ENCODE data around the gene C14orf93. TPM values are rescaled to one million over a fixed set of nuclear protein-coding genes. Genes with fewer than 3 reads are reported as not detected.
A peak's percentile ranks its signal among the peaks of the same experiment; 100 is the strongest.
"Not testable (repeated sequence)": the region's sequence is repeated elsewhere in the genome, so short reads cannot be mapped to it uniquely, and the experiment has no call there.

C14orf93 gene
- total RNA-seq, 5 donors from 2014 or later (not counting 1 experiment from before 2014, with no cell fraction given): 10.8 to 13.7 (median 12.4) TPM

DNA sequence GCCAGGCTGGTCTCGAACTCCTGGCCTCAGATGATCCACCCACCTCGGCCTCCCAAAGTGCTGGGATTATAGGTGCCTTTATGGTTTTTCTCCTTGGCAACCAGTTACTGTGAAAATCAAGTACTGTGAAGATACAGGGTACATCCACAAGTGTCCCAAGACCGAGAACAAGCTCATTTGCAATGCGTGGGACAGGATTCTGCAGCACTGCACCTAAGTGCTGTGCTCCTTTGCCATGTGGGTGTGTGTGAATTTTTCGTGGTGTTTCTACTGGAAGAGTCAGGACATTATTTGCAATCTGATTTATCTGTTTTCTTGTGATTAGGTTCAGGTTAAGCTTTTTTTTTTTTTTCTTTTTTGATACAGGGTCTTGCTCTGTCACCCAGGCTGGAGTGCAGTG, 7.1 kb upstream of the C14orf93 start:
- Histone ChIP-seq H3K4me3 (ENCODE audit: control insufficient read depth in 1 of 2, extremely low read depth in 1 of 2, low read length in 1 of 2) (no peak overlapping the region), H3K36me3 (ENCODE audit: control insufficient read depth in 2 of 2, extremely low read depth in 1 of 2, insufficient read depth in 1 of 2, low read length in 1 of 2) (no peaks in the 10 kb centered on the region), H3K4me1 (ENCODE audit: control insufficient read depth in 1 of 2, extremely low read depth in 1 of 2, insufficient read depth in 2 of 2, low read length in 2 of 2) (peaks cover 6 to 16% of the 10 kb centered on the region in 2 experiments), H3K9me3 (no peaks in the 10 kb centered on the region), H3K27me3 (replicated peaks in 1 of 2; ENCODE audit: control insufficient read depth in 2 of 2, extremely low read depth in 1 of 2, insufficient read depth in 2 of 2, low read length in 1 of 2) (no peaks in the 10 kb centered on the region), H3K27ac (ENCODE audit: low read length) (no peak overlapping the region)
- Mint-ChIP-seq H3K36me3 (no peaks in the 10 kb centered on the region), H3K27me3 (no peaks in the 10 kb centered on the region), H3K4me1 (peaks cover 18 to 25% (median 22%) of the 10 kb centered on the region in 3 donors), H3K4me3 (no peak overlapping the region), H3K27ac (no peak overlapping the region), H3K9me3 (no peaks in the 10 kb centered on the region)
- 77% methylated on average over 5 of the region's 5 CpGs for WGBS (ENCODE audit: insufficient coverage)
- no peak for DNase-seq
- POLR2A ChIA-PET: interaction anchor here (0.5 to 0.6 kb wide), 2 partner anchors 463 to 621 kb away, joined by 3 to 4 read pairs; no protein-coding TSS in a partner anchor
- CTCF ChIA-PET: interaction anchor here (0.6 to 1.7 kb wide), 2 partner anchors 10 to 87 kb away, joined by 3 to 6 read pairs; no protein-coding TSS in a partner anchor
- no peak for ATAC-seq (replicated peaks in 1 of 4)

DNA sequence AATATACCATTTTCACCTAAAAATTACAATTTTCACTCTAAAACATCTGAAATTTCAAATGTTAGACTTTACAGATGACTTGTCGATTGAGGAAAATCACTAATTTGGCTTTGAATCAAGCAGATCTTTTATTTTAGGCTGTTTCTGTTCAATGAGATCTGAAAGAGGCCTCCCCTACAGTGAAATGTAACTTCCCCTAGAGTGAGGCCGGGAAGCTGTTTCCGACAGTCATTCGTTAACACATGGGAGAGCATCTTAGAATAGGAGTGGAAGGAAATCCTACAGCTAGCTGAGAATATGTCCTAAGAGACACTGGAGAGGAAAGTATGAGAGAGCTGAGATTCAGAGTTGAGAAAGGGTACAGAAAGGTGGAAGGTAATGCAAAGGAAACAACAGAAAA, 5.7 kb upstream of the C14orf93 start:
- peak overlapping the region; percentile 69 to 93 for H3K27ac Mint-ChIP-seq
- Histone ChIP-seq H3K4me1 (ENCODE audit: control insufficient read depth in 1 of 2, extremely low read depth in 1 of 2, insufficient read depth in 2 of 2, low read length in 2 of 2) (peaks cover 7 to 8% of the 10 kb centered on the region in 2 experiments), H3K27ac (ENCODE audit: low read length) (no peak overlapping the region), H3K36me3 (ENCODE audit: control insufficient read depth in 2 of 2, extremely low read depth in 1 of 2, insufficient read depth in 1 of 2, low read length in 1 of 2) (no peaks in the 10 kb centered on the region), H3K27me3 (replicated peaks in 1 of 2; ENCODE audit: control insufficient read depth in 2 of 2, extremely low read depth in 1 of 2, insufficient read depth in 2 of 2, low read length in 1 of 2) (no peaks in the 10 kb centered on the region), H3K9me3 (no peaks in the 10 kb centered on the region), H3K4me3 (ENCODE audit: control insufficient read depth in 1 of 2, extremely low read depth in 1 of 2, low read length in 1 of 2) (no peak overlapping the region)
- POLR2A ChIA-PET: no interaction called here
- H3K9me3 Mint-ChIP-seq: no peaks in the 10 kb centered on the region
- H3K36me3 Mint-ChIP-seq: no peaks in the 10 kb centered on the region
- DNase-seq: no peak
- ATAC-seq (replicated peaks in 1 of 4): peak in 1 of 4 experiments; percentile 46
- no peaks in the 10 kb centered on the region for H3K27me3 Mint-ChIP-seq
- H3K4me3 Mint-ChIP-seq: peak overlapping the region; percentile 11 to 53 (median 50)
- WGBS (ENCODE audit: insufficient coverage): 100% methylated on average over 2 of the region's 4 CpGs
- CTCF ChIA-PET: interaction anchor here (0.5 to 1.7 kb wide), 4 partner anchors 9 to 1200 kb away, joined by 3 to 7 read pairs (median 4); no protein-coding TSS in a partner anchor
- H3K4me1 Mint-ChIP-seq: peaks cover 9 to 14% (median 10%) of the 10 kb centered on the region in 3 donors

DNA sequence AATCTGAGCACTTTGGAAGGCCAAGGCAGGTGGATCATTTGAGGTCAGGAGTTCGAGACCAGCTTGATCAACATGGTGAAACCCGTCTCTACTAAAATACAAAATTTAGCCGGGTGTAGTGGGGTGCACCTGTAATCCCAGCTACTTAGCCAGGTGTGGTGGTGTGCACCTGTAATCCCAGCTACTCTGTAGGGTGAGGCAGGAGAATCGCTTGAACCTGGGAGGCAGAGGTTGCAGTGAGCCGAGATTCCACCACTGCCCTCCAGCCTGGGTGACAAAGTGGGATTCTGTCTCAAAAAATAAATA, 3.8 kb upstream of the C14orf93 start:
- H3K27me3 ChIP-seq (replicated peaks in 1 of 2; ENCODE audit: control insufficient read depth in 2 of 2, extremely low read depth in 1 of 2, insufficient read depth in 2 of 2, low read length in 1 of 2); H3K4me3 Mint-ChIP-seq; CTCF ChIA-PET; H3K27ac ChIP-seq (ENCODE audit: low read length); ATAC-seq (replicated peaks in 1 of 4); H3K36me3 ChIP-seq (ENCODE audit: control insufficient read depth in 2 of 2, extremely low read depth in 1 of 2, insufficient read depth in 1 of 2, low read length in 1 of 2); H3K4me3 ChIP-seq (ENCODE audit: control insufficient read depth in 1 of 2, extremely low read depth in 1 of 2, low read length in 1 of 2); H3K36me3 Mint-ChIP-seq; H3K27me3 Mint-ChIP-seq; H3K9me3 ChIP-seq; DNase-seq; H3K9me3 Mint-ChIP-seq; H3K27ac Mint-ChIP-seq: not testable (repeated sequence)
- peaks cover 8 to 14% of the 10 kb centered on the region in 2 experiments for H3K4me1 ChIP-seq (ENCODE audit: control insufficient read depth in 1 of 2, extremely low read depth in 1 of 2, insufficient read depth in 2 of 2, low read length in 2 of 2)
- 80% methylated on average over 1 of the region's 5 CpGs for WGBS (ENCODE audit: insufficient coverage)
- peaks cover 16 to 24% (median 21%) of the 10 kb centered on the region in 3 donors for H3K4me1 Mint-ChIP-seq
- POLR2A ChIA-PET: interaction anchor here (0.6 kb wide), 2 partner anchors 51 to 125 kb away, joined by 3 to 8 read pairs; no protein-coding TSS in a partner anchor

DNA sequence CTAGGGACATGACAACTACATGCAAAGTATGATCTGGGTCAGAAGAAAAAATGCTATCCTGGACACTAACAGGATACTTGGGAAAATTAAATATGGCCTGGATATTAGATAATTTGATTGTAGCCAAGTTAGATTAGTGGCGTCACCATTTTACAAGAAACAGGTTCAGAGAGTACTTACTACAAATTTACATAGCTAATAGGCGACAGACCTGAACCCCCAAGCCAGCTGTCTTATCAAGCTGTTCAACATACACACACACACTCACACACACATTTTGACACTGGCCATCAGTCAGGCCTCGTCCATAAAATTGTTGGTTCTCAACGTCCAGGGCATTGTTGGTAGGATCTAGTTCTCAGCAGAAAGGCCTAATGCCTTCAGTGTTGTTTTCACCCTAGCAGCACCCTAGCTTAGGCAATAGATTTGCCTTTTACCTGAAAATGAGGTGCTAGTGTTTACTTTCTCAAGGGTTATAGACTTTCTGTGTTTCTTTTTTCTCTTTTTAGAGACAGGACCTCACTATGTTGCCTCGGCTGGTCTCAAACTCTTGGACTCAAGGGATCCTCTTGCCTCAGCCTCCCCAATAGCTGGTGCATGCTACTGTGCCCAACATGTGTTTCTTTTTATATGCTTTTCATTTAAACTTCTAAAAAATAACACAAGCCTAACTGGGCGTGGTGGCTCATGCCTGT, 3.3 kb upstream of the C14orf93 start:
- peaks cover 21 to 29% (median 25%) of the 10 kb centered on the region in 3 donors for H3K4me1 Mint-ChIP-seq
- 100% methylated on average over 2 of the region's 6 CpGs for WGBS (ENCODE audit: insufficient coverage)

DNA sequence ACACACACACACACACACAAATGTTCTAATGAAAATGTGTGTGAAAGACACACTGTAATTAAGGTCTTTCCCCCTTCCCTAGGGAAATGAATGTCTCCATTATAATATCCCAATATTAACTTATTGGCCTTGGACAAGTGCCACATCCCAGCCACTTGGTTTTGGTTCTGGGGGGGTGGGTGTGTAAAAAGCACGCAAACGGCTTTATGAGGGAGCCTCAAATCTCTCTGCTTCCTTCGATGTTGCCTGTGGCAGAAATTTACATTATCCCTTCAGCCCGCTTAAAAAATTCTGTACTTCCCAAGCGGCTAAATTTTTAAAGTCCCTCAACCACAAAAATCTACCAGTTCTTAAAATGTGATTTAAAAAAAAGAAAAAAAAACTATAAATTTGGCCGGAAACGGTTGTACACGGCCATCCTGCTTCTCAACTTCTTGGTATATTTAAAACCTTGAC, 432 bp downstream of the C14orf93 start:
- H3K27ac Mint-ChIP-seq: peak overlapping the region; percentile 93 to 96
- no CpG with 5 or more reads among the region's 8 CpGs for WGBS (ENCODE audit: insufficient coverage)
- Histone ChIP-seq H3K4me1 (ENCODE audit: control insufficient read depth in 1 of 2, extremely low read depth in 1 of 2, insufficient read depth in 2 of 2, low read length in 2 of 2) (peaks cover 25 to 32% of the 10 kb centered on the region in 2 experiments), H3K4me3 (ENCODE audit: control insufficient read depth in 1 of 2, extremely low read depth in 1 of 2, low read length in 1 of 2) (peak overlapping the region; percentile 57 to 72), H3K9me3 (no peaks in the 10 kb centered on the region), H3K27ac (ENCODE audit: low read length) (peak overlapping the region; percentile 19), H3K36me3 (ENCODE audit: control insufficient read depth in 2 of 2, extremely low read depth in 1 of 2, insufficient read depth in 1 of 2, low read length in 1 of 2) (no peaks in the 10 kb centered on the region), H3K27me3 (replicated peaks in 1 of 2; ENCODE audit: control insufficient read depth in 2 of 2, extremely low read depth in 1 of 2, insufficient read depth in 2 of 2, low read length in 1 of 2) (no peaks in the 10 kb centered on the region)
- no peak for DNase-seq
- POLR2A ChIA-PET: no interaction called here
- H3K9me3 Mint-ChIP-seq: no peaks in the 10 kb centered on the region
- CTCF ChIA-PET: interaction anchor here in 1 of 2 donors (0.8 to 1.2 kb wide), 2 partner anchors 23 to 24 kb away, joined by 3 to 4 read pairs; no protein-coding TSS in a partner anchor
- no peaks in the 10 kb centered on the region for H3K36me3 Mint-ChIP-seq
- ATAC-seq (replicated peaks in 1 of 4): no peak
- H3K4me3 Mint-ChIP-seq: peak overlapping the region; percentile 90 to 95 (median 93)
- peaks cover 36 to 47% (median 45%) of the 10 kb centered on the region in 3 donors for H3K4me1 Mint-ChIP-seq
- no peaks in the 10 kb centered on the region for H3K27me3 Mint-ChIP-seq

More for the DNA sequence above, 3.3 kb upstream of the C14orf93 start:
- H3K27ac Mint-ChIP-seq: peak overlapping the region; percentile 24 to 30
- no peaks in the 10 kb centered on the region for H3K9me3 Mint-ChIP-seq
- H3K27me3 Mint-ChIP-seq: no peaks in the 10 kb centered on the region
- Histone ChIP-seq H3K4me1 (ENCODE audit: control insufficient read depth in 1 of 2, extremely low read depth in 1 of 2, insufficient read depth in 2 of 2, low read length in 2 of 2) (peaks cover 8 to 19% of the 10 kb centered on the region in 2 experiments), H3K9me3 (no peaks in the 10 kb centered on the region), H3K27me3 (replicated peaks in 1 of 2; ENCODE audit: control insufficient read depth in 2 of 2, extremely low read depth in 1 of 2, insufficient read depth in 2 of 2, low read length in 1 of 2) (no peaks in the 10 kb centered on the region), H3K27ac (ENCODE audit: low read length) (no peak overlapping the region), H3K4me3 (ENCODE audit: control insufficient read depth in 1 of 2, extremely low read depth in 1 of 2, low read length in 1 of 2) (no peak overlapping the region), H3K36me3 (ENCODE audit: control insufficient read depth in 2 of 2, extremely low read depth in 1 of 2, insufficient read depth in 1 of 2, low read length in 1 of 2) (no peaks in the 10 kb centered on the region)
- ChIA-PET POLR2A (interaction anchor here (0.6 kb wide), 2 partner anchors 52 to 124 kb away, joined by 3 to 8 read pairs; no protein-coding TSS in a partner anchor), CTCF (no interaction called here)
- no peak overlapping the region for H3K4me3 Mint-ChIP-seq
- ATAC-seq (replicated peaks in 1 of 4) (no peak), DNase-seq (no peak)
- no peaks in the 10 kb centered on the region for H3K36me3 Mint-ChIP-seq

DNA sequence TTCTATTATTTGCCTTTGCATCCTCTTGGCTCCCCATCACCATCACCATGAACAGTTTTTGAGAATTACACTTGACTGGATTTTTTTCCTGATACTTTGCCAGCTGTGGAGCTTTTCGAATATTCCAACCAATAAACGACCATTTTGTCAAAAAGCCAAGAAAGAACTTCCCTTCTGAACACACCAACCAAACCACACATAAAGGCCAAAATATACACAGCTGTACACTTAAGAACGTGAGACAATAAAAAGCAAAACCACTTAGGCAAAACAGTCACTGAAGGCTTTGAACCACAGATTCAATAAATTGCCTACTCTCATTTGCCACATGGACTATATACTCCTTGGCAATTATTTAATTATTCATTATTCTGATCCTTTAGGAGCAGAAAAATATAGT, 1.1 kb downstream of the C14orf93 start:
- Mint-ChIP-seq H3K4me1 (peaks cover 36 to 47% (median 45%) of the 10 kb centered on the region in 3 donors), H3K4me3 (peak overlapping the region; percentile 90 to 95 (median 93)), H3K27ac (peak overlapping the region; percentile 76 to 98), H3K36me3 (no peaks in the 10 kb centered on the region), H3K9me3 (no peaks in the 10 kb centered on the region), H3K27me3 (no peaks in the 10 kb centered on the region)
- CTCF ChIA-PET: interaction anchor here in 1 of 2 donors (0.5 to 2.2 kb wide), 4 partner anchors 12 to 24 kb away, joined by 3 to 5 read pairs (median 4); no protein-coding TSS in a partner anchor
- Histone ChIP-seq H3K4me3 (ENCODE audit: control insufficient read depth in 1 of 2, extremely low read depth in 1 of 2, low read length in 1 of 2) (no peak overlapping the region), H3K4me1 (ENCODE audit: control insufficient read depth in 1 of 2, extremely low read depth in 1 of 2, insufficient read depth in 2 of 2, low read length in 2 of 2) (peaks cover 25 to 32% of the 10 kb centered on the region in 2 experiments), H3K9me3 (no peaks in the 10 kb centered on the region), H3K27me3 (replicated peaks in 1 of 2; ENCODE audit: control insufficient read depth in 2 of 2, extremely low read depth in 1 of 2, insufficient read depth in 2 of 2, low read length in 1 of 2) (no peaks in the 10 kb centered on the region), H3K27ac (ENCODE audit: low read length) (no peak overlapping the region), H3K36me3 (ENCODE audit: control insufficient read depth in 2 of 2, extremely low read depth in 1 of 2, insufficient read depth in 1 of 2, low read length in 1 of 2) (no peaks in the 10 kb centered on the region)
- POLR2A ChIA-PET: interaction anchor here (0.5 to 0.6 kb wide), 2 partner anchors 25 to 226 kb away, joined by 3 read pairs; no protein-coding TSS in a partner anchor
- 23% methylated on average over 2 of the region's 3 CpGs for WGBS (ENCODE audit: insufficient coverage)
- no peak for ATAC-seq (replicated peaks in 1 of 4)
- no peak for DNase-seq

All from T-cell (primary cell).